Muscle of leg (tissue), 11 donors: ENCODE results near the gene STK25. TPM values are rescaled to one million over a fixed set of nuclear protein-coding genes. Genes with fewer than 3 reads are reported as not detected.
A peak's percentile ranks its signal among the peaks of the same experiment; 100 is the strongest.

ENCODE experiments used
- DNase-seq: peaks from one replicate; pipeline ENCODE4 v3.0.0; 2013
- H3K27ac ChIP-seq: one replicate; pipeline ENCODE4 v1.5.1; 2013; ENCODE audit warnings: mild to moderate bottlenecking, low read length, control low read depth
- H3K27me3 ChIP-seq: one replicate; pipeline ENCODE4 v1.6.1; 2013; ENCODE audit warnings: low read length; ENCODE audit not compliant: control insufficient read depth, insufficient read depth
- H3K36me3 ChIP-seq: one replicate; pipeline ENCODE4 v1.6.1; 2013; ENCODE audit warnings: low read length; ENCODE audit not compliant: control insufficient read depth, insufficient read depth
- H3K4me1 ChIP-seq: one replicate; pipeline ENCODE4 v1.6.1; 2013; ENCODE audit warnings: low read length; ENCODE audit not compliant: control insufficient read depth, insufficient read depth
- H3K4me3 ChIP-seq: one replicate; pipeline ENCODE4 v1.5.1; 2013; ENCODE audit warnings: low read length, control low read depth
- H3K9me3 ChIP-seq: replicated peaks from 2 replicates; pipeline ENCODE4 v1.6.1; 2013; ENCODE audit warnings: low read depth, low read length; ENCODE audit not compliant: control insufficient read depth
- WGBS: methylation state at CpG from one replicate; pipeline ENCODE4 v1.1.5; 2013; ENCODE audit warnings: missing lambda C conversion rate; ENCODE audit not compliant: insufficient coverage; 5-methylcytosine and 5-hydroxymethylcytosine counted together
- polyA plus RNA-seq, 8 donors: library from polyadenylated mRNA; unstranded; fragments of 120-200 nt; gene quantifications; one replicate each; pipeline versions ENCODE4 v1.2.1 to v1.2.3, GENCODE V29; 2013; ENCODE audit warnings: inconsistent platforms in 1 of 8, low replicate concordance in 1 of 8; ENCODE audit not compliant: insufficient read length in 8 of 8, insufficient read depth in 1 of 8
- total RNA-seq: library from RNA; stranded (reverse); fragments of 120-200 nt; gene quantifications from one replicate; pipeline ENCODE4 v1.2.4, GENCODE V29; 2013

STK25 gene
- total and polyA plus RNA-seq, 9 donors: 207 to 364 (median 260) TPM

GRCh38 chr2:241550616-241551580, 42.5 kb upstream of the STK25 start:
- no peak overlapping the region for H3K4me3 ChIP-seq
- no peaks in the 10 kb centered on the region for H3K36me3 ChIP-seq
- 59% methylated on average over 16 of the region's 21 CpGs for WGBS
- peaks cover 8% of the 10 kb centered on the region for H3K27me3 ChIP-seq
- no peak for DNase-seq
- H3K4me1 ChIP-seq: peaks cover 28% of the 10 kb centered on the region
- peaks cover 3% of the 10 kb centered on the region for H3K9me3 ChIP-seq
- no peak overlapping the region for H3K27ac ChIP-seq

GRCh38 chr2:241548451-241548835, 40.1 kb upstream of the STK25 start:
- no peak for DNase-seq
- peaks cover 34% of the 10 kb centered on the region for H3K4me1 ChIP-seq
- WGBS: 57% methylated on average over 3 of the region's 3 CpGs
- no peak overlapping the region for H3K4me3 ChIP-seq
- no peaks in the 10 kb centered on the region for H3K36me3 ChIP-seq
- peaks cover 2% of the 10 kb centered on the region for H3K9me3 ChIP-seq
- H3K27ac ChIP-seq: no peak overlapping the region
- H3K27me3 ChIP-seq: no peaks in the 10 kb centered on the region

- Histone ChIP-seq H3K36me3 (no peaks in the 10 kb centered on the region), H3K9me3 (peaks cover 2% of the 10 kb centered on the region), H3K4me1 (peaks cover 34% of the 10 kb centered on the region), H3K4me3 (no peak overlapping the region), H3K27ac (peak overlapping the region; percentile 83), H3K27me3 (no peaks in the 10 kb centered on the region)
- 90% methylated on average over 10 of the region's 16 CpGs for WGBS
- DNase-seq: no peak
Observed at GRCh38 chr2:241547781-241548450, 39.5 kb upstream of the STK25 start.

- Histone ChIP-seq H3K9me3 (peaks cover 2% of the 10 kb centered on the region), H3K27ac (peak overlapping the region; percentile 83), H3K36me3 (no peaks in the 10 kb centered on the region), H3K4me1 (peaks cover 35% of the 10 kb centered on the region), H3K4me3 (no peak overlapping the region), H3K27me3 (peaks cover 6% of the 10 kb centered on the region)
- peak; percentile 86 for DNase-seq
- whole genome bisulfite sequencing: 21% methylated on average over 16 of the region's 25 CpGs
Observed at GRCh38 chr2:241546771-241547498, 38.6 kb upstream of the STK25 start.

GRCh38 chr2:241545523-241546473, 37.4 kb upstream of the STK25 start:
- no peak for DNase-seq
- no peak overlapping the region for H3K4me3 ChIP-seq
- peaks cover 2% of the 10 kb centered on the region for H3K9me3 ChIP-seq
- 78% methylated on average over 6 of the region's 12 CpGs for WGBS
- no peaks in the 10 kb centered on the region for H3K36me3 ChIP-seq
- H3K27ac ChIP-seq: peak overlapping the region; percentile 31
- H3K27me3 ChIP-seq: peaks cover 13% of the 10 kb centered on the region
- H3K4me1 ChIP-seq: peaks cover 38% of the 10 kb centered on the region

GRCh38 chr2:241545106-241545505, 36.7 kb upstream of the STK25 start:
- DNase-seq: no peak
- Histone ChIP-seq H3K9me3 (peaks cover 2% of the 10 kb centered on the region), H3K4me3 (no peak overlapping the region), H3K27me3 (peaks cover 14% of the 10 kb centered on the region), H3K36me3 (no peaks in the 10 kb centered on the region), H3K27ac (no peak overlapping the region), H3K4me1 (peaks cover 45% of the 10 kb centered on the region)
- 23% methylated on average over 8 of the region's 10 CpGs for WGBS

- DNase-seq: no peak
- Histone ChIP-seq H3K27ac (no peak overlapping the region), H3K4me3 (no peak overlapping the region), H3K27me3 (peaks cover 21% of the 10 kb centered on the region), H3K4me1 (peaks cover 41% of the 10 kb centered on the region), H3K36me3 (no peaks in the 10 kb centered on the region), H3K9me3 (peaks cover 2% of the 10 kb centered on the region)
- 78% methylated on average over 13 of the region's 15 CpGs for WGBS
Observed at GRCh38 chr2:241542278-241542605, 33.9 kb upstream of the STK25 start.

GRCh38 chr2:241541564-241542277, 33.3 kb upstream of the STK25 start:
- 9% methylated on average over 48 of the region's 62 CpGs for WGBS

More at GRCh38 chr2:241541564-241542277, 33.3 kb upstream of the STK25 start:
- peaks cover 21% of the 10 kb centered on the region for H3K27me3 ChIP-seq
- H3K36me3 ChIP-seq: no peaks in the 10 kb centered on the region
- peaks cover 2% of the 10 kb centered on the region for H3K9me3 ChIP-seq
- H3K4me1 ChIP-seq: peaks cover 36% of the 10 kb centered on the region
- DNase-seq: no peak
- peak overlapping the region; percentile 13 for H3K4me3 ChIP-seq
- H3K27ac ChIP-seq: no peak overlapping the region
